A549 (cell line): ENCODE data around the gene ZNF69. TPM values are rescaled to one million over a fixed set of nuclear protein-coding genes. Genes with fewer than 3 reads are reported as not detected.
A peak's percentile ranks its signal among the peaks of the same experiment; 100 is the strongest.
"Not testable (repeated sequence)": the region's sequence is repeated elsewhere in the genome, so short reads cannot be mapped to it uniquely, and the experiment has no call there.

Experiments used
- ATAC-seq, 2 experiments: fragments of 200-7000 bp in 1 of 2; fragments of >200 bp in 1 of 2; cut with Nextera tagmentation in 1 of 2; cut with Tn5 transposase in 1 of 2; 3 replicates each; pipeline versions ENCODE4 v1.8.0 to v1.9.1; 2018 to 2020; ENCODE audit warnings: mild to moderate bottlenecking in 1 of 2, moderate library complexity in 1 of 2
- CTCF ChIA-PET: fragments of 300-600 bp; sonication (Branson Sonifier 250); formaldehyde crosslinking; extraction: SDS; loops from one replicate; lab custom pipeline; 2021; ENCODE audit warnings: antibody characterized with exemption, inconsistent platforms; lab: Yijun Ruan, JAX
- POLR2A ChIA-PET: fragments of 350-600 bp; formaldehyde crosslinking; extraction: SDS; loops from one replicate; lab custom pipeline; 2021; ENCODE audit warnings: antibody characterized with exemption, inconsistent platforms; lab: Yijun Ruan, JAX
- DNase-seq, 2 experiments: peaks; one replicate each; pipeline versions ENCODE4 v3.0.0 to v3.0.0-alpha.2; 2011 to 2016; ENCODE audit warnings: low read depth in 1 of 2, low spot score in 1 of 2
- FAIRE-seq: peaks from 2 replicates; lab custom pipeline; 2011; peaks lifted over from hg19 to GRCh38; lab: Jason Lieb, UNC
- H3K27ac ChIP-seq, 2 experiments: fragments of >200 bp; sonication (Bioruptor Twin); formaldehyde crosslinking; 3 replicates each; pipeline ENCODE4 v1.5.1; 2016 to 2017
- H3K4me1 ChIP-seq: fragments of >200 bp; sonication (Bioruptor Twin); formaldehyde crosslinking; 3 replicates; pipeline ENCODE4 v1.6.1; 2016
- H3K4me2 ChIP-seq: fragments of >200 bp; sonication (Bioruptor Twin); formaldehyde crosslinking; 3 replicates; pipeline ENCODE4 v1.6.1; 2016
- H3K4me3 ChIP-seq: fragments of >200 bp; sonication (Bioruptor Twin); formaldehyde crosslinking; 3 replicates; pipeline ENCODE4 v1.5.1; 2016
- H3K9me3 ChIP-seq: fragments of >200 bp; sonication (Bioruptor Twin); formaldehyde crosslinking; 3 replicates; pipeline ENCODE4 v1.6.1; 2016
- BHLHE40 ChIP-seq: IDR thresholded peaks from 2 replicates; pipeline ENCODE4 v1.6.1; 2012; ENCODE audit warnings: low read depth, low read length, inconsistent platforms
- CBX8 ChIP-seq: fragments of 200-600 bp; sonication (generic); IDR thresholded peaks from 2 replicates; pipeline ENCODE4 v1.6.1; 2016
- CHD4 ChIP-seq: fragments of 200-600 bp; sonication (generic); IDR thresholded peaks from 2 replicates; pipeline ENCODE4 v1.6.1; 2016; ENCODE audit warnings: antibody characterized with exemption, mild to moderate bottlenecking, borderline replicate concordance
- CTCF ChIP-seq: fragments of >200 bp; sonication (Bioruptor Twin); formaldehyde crosslinking; IDR thresholded peaks from 3 replicates; pipeline ENCODE4 v1.5.1; 2016
- ELK1 ChIP-seq: fragments of 150-350 bp; IDR thresholded peaks from 2 replicates; pipeline ENCODE4 v1.6.1; 2014; ENCODE audit warnings: low read depth, mild to moderate bottlenecking, low read length
- ESRRA ChIP-seq: fragments of 150-350 bp; IDR thresholded peaks from 2 replicates; pipeline ENCODE4 v1.6.1; 2014; ENCODE audit warnings: mild to moderate bottlenecking, low read length, borderline replicate concordance
- FOSB ChIP-seq: fragments of 250-450 bp; sonication (Bioruptor Pico); IDR thresholded peaks from 2 replicates; pipeline ENCODE4 v1.5.0; 2020; ENCODE audit warnings: mild to moderate bottlenecking, moderate library complexity
- FOSL2 ChIP-seq, 2 experiments: fragments of 450-650 bp in 1 of 2; fragments of >200 bp in 1 of 2; sonication (Bioruptor Twin) in 1 of 2; formaldehyde crosslinking; IDR thresholded peaks; 2 replicates each; pipeline versions ENCODE4 v1.5.0 to v1.6.1; 2016 to 2020; ENCODE audit warnings: mild to moderate bottlenecking in 1 of 2, moderate library complexity in 1 of 2
- GATA3 ChIP-seq: IDR thresholded peaks from 2 replicates; pipeline ENCODE4 v1.6.1; 2012; ENCODE audit warnings: borderline replicate concordance
- HMGXB4 ChIP-seq: fragments of 250-450 bp; sonication (Bioruptor Pico); IDR thresholded peaks from 2 replicates; pipeline ENCODE4 v1.5.0; 2021; ENCODE audit warnings: mild to moderate bottlenecking, moderate library complexity, borderline replicate concordance
- JUNB ChIP-seq: fragments of >200 bp; sonication (Bioruptor Twin); formaldehyde crosslinking; IDR thresholded peaks from 2 replicates; pipeline ENCODE4 v1.6.1; 2016
- MAFK ChIP-seq: fragments of 450-650 bp; IDR thresholded peaks from 2 replicates; pipeline ENCODE4 v1.6.1; 2014; ENCODE audit not compliant: partially characterized antibody
- NFE2L2 ChIP-seq: fragments of 150-350 bp; conservative IDR thresholded peaks from 2 replicates; pipeline ENCODE4 v1.6.1; 2014; ENCODE audit warnings: low read length
- NR3C1 ChIP-seq: fragments of >200 bp; sonication (Bioruptor Twin); formaldehyde crosslinking; IDR thresholded peaks from 3 replicates; pipeline ENCODE4 v1.6.1; 2017
- PBX3 ChIP-seq: IDR thresholded peaks from 2 replicates; pipeline ENCODE4 v1.6.1; 2012
- PHF8 ChIP-seq: fragments of 200-600 bp; sonication (generic); IDR thresholded peaks from 2 replicates; pipeline ENCODE4 v1.6.1; 2016; ENCODE audit warnings: low read depth, mild to moderate bottlenecking, antibody characterized with exemption, moderate library complexity, borderline replicate concordance
- POLR2AphosphoS2 ChIP-seq: conservative IDR thresholded peaks from 2 replicates; pipeline ENCODE4 v1.6.1; 2012; ENCODE audit warnings: low read length, improper control_type of control experiment, inconsistent platforms
- RCOR1 ChIP-seq: fragments of 150-350 bp; IDR thresholded peaks from 2 replicates; pipeline ENCODE4 v1.6.1; 2014; ENCODE audit warnings: antibody characterized with exemption, low read length, low read depth
- RNF2 ChIP-seq: fragments of 200-600 bp; sonication (generic); IDR thresholded peaks from 2 replicates; pipeline ENCODE4 v1.6.1; 2016; ENCODE audit warnings: low read depth, mild to moderate bottlenecking, antibody characterized with exemption, moderate library complexity, borderline replicate concordance
- SREBF2 ChIP-seq: fragments of 450-650 bp; IDR thresholded peaks from 2 replicates; pipeline ENCODE4 v1.6.1; 2014; ENCODE audit warnings: mild to moderate bottlenecking, moderate library complexity
- TFCP2L1 ChIP-seq: fragments of 250-450 bp; sonication (Bioruptor Pico); IDR thresholded peaks from 2 replicates; pipeline ENCODE4 v1.5.0; 2021; ENCODE audit warnings: mild to moderate bottlenecking
- ZNF302 ChIP-seq: fragments of 250-450 bp; sonication (Bioruptor Pico); IDR thresholded peaks from 2 replicates; pipeline ENCODE4 v1.9.0; 2021; ENCODE audit warnings: inconsistent platforms, mild to moderate bottlenecking, moderate library complexity
- whole genome bisulfite sequencing: methylation state at CpG from one replicate; pipeline ENCODE4 v1.1.6; 2017; ENCODE audit errors: missing lambda C conversion rate; 5-methylcytosine and 5-hydroxymethylcytosine counted together
- polyA plus RNA-seq, 4 experiments: library from polyadenylated mRNA; depleted of rRNA in 3 of 4; stranded (reverse); fragments of >200 nt; fragmentation: RNase III in 1 of 4; extraction: RNeasy Plus Mini Kit Qiagen cat#74134 plus additional on column Dnase treatment in 1 of 4; gene quantifications; 2 replicates in 3 of 4; 3 replicates in 1 of 4; pipeline ENCODE4 v1.2.3, GENCODE V29; 2011 to 2017
- TF ChIP-seq, protein P1 (sequence below): fragments of 450-650 bp; IDR thresholded peaks from 2 replicates; pipeline ENCODE4 v1.6.1; 2014; ENCODE audit warnings: antibody characterized with exemption
- TF ChIP-seq, protein P2 (sequence below): fragments of >200 bp; sonication (Bioruptor Twin); formaldehyde crosslinking; IDR thresholded peaks from 3 replicates; pipeline ENCODE4 v1.6.1; 2016

The ZNF69 gene
- polyA plus RNA-seq, 2 of the 4 experiments (the other 2 are of a cell fraction), result not detected

GRCh38 chr19:11914417-11915051, 27.0 kb downstream of the ZNF69 start:
- CTCF ChIA-PET, result interaction anchor here (0.6 kb wide), 1 partner anchor 150 kb away, joined by 4 read pairs; no protein-coding TSS in a partner anchor
- H3K4me1 ChIP-seq, FAIRE-seq, H3K9me3 ChIP-seq, H3K27ac ChIP-seq, ATAC-seq, DNase-seq, POLR2A ChIA-PET, H3K4me3 ChIP-seq, H3K4me2 ChIP-seq: not testable (repeated sequence)
- WGBS, result 3% methylated on average over 4 of the region's 4 CpGs

DNA sequence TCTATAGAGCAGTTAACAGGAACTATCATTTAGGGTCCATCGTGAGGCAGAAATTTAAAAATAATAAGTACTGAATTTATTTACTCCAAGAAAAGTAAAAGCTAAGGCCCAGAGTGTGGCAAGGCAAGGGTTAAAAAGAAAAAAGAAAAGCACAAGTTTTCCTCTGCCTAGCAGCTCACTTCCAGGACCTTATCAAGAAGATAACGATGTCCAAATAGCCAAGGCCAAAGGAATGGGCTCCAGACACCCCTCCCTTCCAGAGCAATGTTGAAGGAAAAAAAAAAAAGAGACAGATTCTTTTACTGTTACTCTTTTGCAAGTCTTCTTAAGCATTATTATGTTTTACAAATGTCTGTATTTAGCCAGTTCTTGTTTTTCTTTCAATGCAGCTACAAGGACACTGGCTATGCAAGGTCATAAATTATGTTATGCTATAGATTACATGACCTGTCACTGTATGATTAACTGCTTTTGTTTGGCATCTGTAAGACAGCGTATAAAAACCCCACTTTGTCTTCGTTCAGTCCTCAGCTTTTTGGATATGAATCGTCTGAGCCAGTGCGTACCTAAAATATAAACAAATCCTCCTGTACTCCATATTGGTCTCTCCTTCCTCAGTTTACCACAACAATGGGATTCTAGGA, 34.4 kb downstream of the ZNF69 start:
- H3K4me3 ChIP-seq, result no peak overlapping the region
- H3K4me2 ChIP-seq, result no peak overlapping the region
- DNase-seq (no peak), FAIRE-seq (no peak), ATAC-seq (no peak)
- H3K27ac ChIP-seq, result no peak overlapping the region
- TF ChIP-seq, protein P1, sequence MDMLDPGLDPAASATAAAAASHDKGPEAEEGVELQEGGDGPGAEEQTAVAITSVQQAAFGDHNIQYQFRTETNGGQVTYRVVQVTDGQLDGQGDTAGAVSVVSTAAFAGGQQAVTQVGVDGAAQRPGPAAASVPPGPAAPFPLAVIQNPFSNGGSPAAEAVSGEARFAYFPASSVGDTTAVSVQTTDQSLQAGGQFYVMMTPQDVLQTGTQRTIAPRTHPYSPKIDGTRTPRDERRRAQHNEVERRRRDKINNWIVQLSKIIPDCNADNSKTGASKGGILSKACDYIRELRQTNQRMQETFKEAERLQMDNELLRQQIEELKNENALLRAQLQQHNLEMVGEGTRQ, result no peak
- TF ChIP-seq CTCF (no peak), PHF8 (no peak), NFE2L2 (no peak), ESRRA (no peak), POLR2AphosphoS2 (no peak), PBX3 (no peak), NR3C1 (no peak), CHD4 (no peak), RNF2 (no peak), HMGXB4 (CRISPR knock-in tag) (no peak), ZNF302 (CRISPR knock-in tag) (no peak), JUNB (no peak)
- WGBS, result 19% methylated on average over 6 of the region's 6 CpGs
- H3K9me3 ChIP-seq, result no peaks in the 10 kb centered on the region; the same call in 2 of the 3 replicates
- ChIA-PET CTCF (no interaction called here), POLR2A (no interaction called here)
- H3K4me1 ChIP-seq, result no peaks in the 10 kb centered on the region

GRCh38 chr19:11924886-11925650, 37.5 kb downstream of the ZNF69 start, which contains the start of gene ZNF700:
Gene ZNF700, plus strand, starts transcription at chr19:11925107. Its CDS starts 104 bp downstream, at chr19:11925211.
- Histone ChIP-seq H3K4me2 (peak within 1 kb of the TSS; percentile 10; the same call in 1 of the 3 replicates), H3K9me3 (no peaks in the 10 kb centered on the region; the same call in 2 of the 3 replicates), H3K4me3 (peak within 1 kb of the TSS; percentile 36), H3K4me1 (no peaks in the 10 kb centered on the region), H3K27ac (peak within 1 kb of the TSS in 1 of 2 experiments; percentile 45; a peak in 1 of 6 replicates)
- peak; percentile 5 to 16 for DNase-seq
- peak; percentile 47 to 79; a peak in 5 of 6 replicates for ATAC-seq
- WGBS, result 6% methylated on average over 7 of the region's 53 CpGs
- FAIRE-seq, result no peak
- ChIA-PET POLR2A (no interaction called here), CTCF (no interaction called here)
- no peak for TF ChIP-seq TFCP2L1 (CRISPR knock-in tag)
- TF ChIP-seq SREBF2, result no peak
- no peak for TF ChIP-seq MAFK
- TF ChIP-seq, protein P2, sequence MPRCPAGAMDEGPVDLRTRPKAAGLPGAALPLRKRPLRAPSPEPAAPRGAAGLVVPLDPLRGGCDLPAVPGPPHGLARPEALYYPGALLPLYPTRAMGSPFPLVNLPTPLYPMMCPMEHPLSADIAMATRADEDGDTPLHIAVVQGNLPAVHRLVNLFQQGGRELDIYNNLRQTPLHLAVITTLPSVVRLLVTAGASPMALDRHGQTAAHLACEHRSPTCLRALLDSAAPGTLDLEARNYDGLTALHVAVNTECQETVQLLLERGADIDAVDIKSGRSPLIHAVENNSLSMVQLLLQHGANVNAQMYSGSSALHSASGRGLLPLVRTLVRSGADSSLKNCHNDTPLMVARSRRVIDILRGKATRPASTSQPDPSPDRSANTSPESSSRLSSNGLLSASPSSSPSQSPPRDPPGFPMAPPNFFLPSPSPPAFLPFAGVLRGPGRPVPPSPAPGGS, result no peak
- TF ChIP-seq CBX8, result no peak
- TF ChIP-seq BHLHE40, result no peak
- TF ChIP-seq FOSL2 (IDR thresholded peaks at IDR 0.05), result no peak
- TF ChIP-seq FOSL2 (CRISPR knock-in tag; IDR thresholded peaks at IDR 0.05), result no peak
- TF ChIP-seq ELK1, result no peak
- no peak for TF ChIP-seq GATA3
- no peak for TF ChIP-seq RCOR1
- TF ChIP-seq FOSB (CRISPR knock-in tag), result no peak
